Natural killer cell treated with Interleukin-12 subunit alpha and Interleukin-12 subunit beta and Interleukin-15 and Interleukin-18, amount 100 ng/mL, for 72 hours (primary cell): ENCODE data around the gene GLO1. TPM values are rescaled to one million over a fixed set of nuclear protein-coding genes. Genes with fewer than 3 reads are reported as not detected.
"Not testable (repeated sequence)": the region's sequence is repeated elsewhere in the genome, so short reads cannot be mapped to it uniquely, and the experiment has no call there.

Experiments
- ATAC-seq, 2 donors: fragments of 150-1000 bp; cut with Tn5 transposase in 1 of 2; sonication (Bioruptor Pico), chemical (Tn5 transposase) in 1 of 2; 2 replicates each; pipeline ENCODE4 v1.10.0; 2021
- DNase-seq: peaks from one replicate; pipeline ENCODE4 v3.0.0; 2022; ENCODE audit warnings: low spot score
- H3K27ac Mint-ChIP-seq, 2 donors: 1 replicate in 1 of 2; 2 replicates in 1 of 2; pipeline ENCODE4 v1.8.0; 2022; ENCODE audit warnings: mixed read lengths in 2 of 2, mild to moderate bottlenecking in 1 of 2, moderate library complexity in 1 of 2
- H3K27me3 Mint-ChIP-seq, 2 donors: 1 replicate in 1 of 2; 2 replicates in 1 of 2; pipeline ENCODE4 v1.8.0; 2022; ENCODE audit warnings: mixed read lengths in 2 of 2
- H3K36me3 Mint-ChIP-seq: one replicate; pipeline ENCODE4 v1.8.0; 2022; ENCODE audit warnings: mixed read lengths
- H3K4me1 Mint-ChIP-seq, 2 donors: 1 replicate in 1 of 2; 2 replicates in 1 of 2; pipeline ENCODE4 v1.8.0; 2022; ENCODE audit warnings: low read depth in 2 of 2, mixed read lengths in 2 of 2, mild to moderate bottlenecking in 1 of 2
- H3K4me3 Mint-ChIP-seq: one replicate; pipeline ENCODE4 v1.8.0; 2022; ENCODE audit warnings: mixed read lengths
- H3K9me3 Mint-ChIP-seq: 2 replicates; pipeline ENCODE4 v1.8.0; 2022; ENCODE audit warnings: mixed read lengths
- total RNA-seq, 2 donors: library from RNA; stranded (reverse); gene quantifications; one replicate each; pipeline ENCODE4 v1.2.3, GENCODE V29; 2022

GLO1 gene
- total RNA-seq, 2 donors from 2014 or later: 83.4 to 127 TPM

DNA sequence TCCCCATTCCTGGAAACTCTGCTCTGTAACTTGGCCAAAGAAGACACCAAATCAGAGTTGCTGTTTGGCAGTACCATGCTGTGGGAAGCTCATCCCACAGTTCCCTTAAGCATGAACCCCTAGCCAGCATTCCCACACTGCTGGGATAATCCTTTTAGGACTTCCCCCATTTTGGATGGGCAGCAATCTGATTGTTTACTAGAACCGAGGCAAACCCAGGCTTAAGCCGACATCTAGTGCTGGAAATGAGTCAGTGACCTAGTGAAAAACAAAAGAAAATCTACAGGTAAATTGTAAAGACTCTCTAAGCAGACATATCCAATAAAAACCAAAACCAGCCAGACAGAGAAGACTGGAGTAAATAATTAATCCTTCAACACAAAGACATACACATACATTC lies 17.4 kb upstream of the GLO1 start:
- no peak overlapping the region for H3K27ac Mint-ChIP-seq
- no peak for DNase-seq
- no peak for ATAC-seq
- H3K4me1 Mint-ChIP-seq: peaks cover 6 to 8% of the 10 kb centered on the region in 2 donors
- no peak overlapping the region for H3K4me3 Mint-ChIP-seq
- peaks cover 26% of the 10 kb centered on the region in 2 donors for H3K27me3 Mint-ChIP-seq
- H3K36me3 Mint-ChIP-seq: peaks cover 13% of the 10 kb centered on the region
- peaks cover 7% of the 10 kb centered on the region for H3K9me3 Mint-ChIP-seq

DNA sequence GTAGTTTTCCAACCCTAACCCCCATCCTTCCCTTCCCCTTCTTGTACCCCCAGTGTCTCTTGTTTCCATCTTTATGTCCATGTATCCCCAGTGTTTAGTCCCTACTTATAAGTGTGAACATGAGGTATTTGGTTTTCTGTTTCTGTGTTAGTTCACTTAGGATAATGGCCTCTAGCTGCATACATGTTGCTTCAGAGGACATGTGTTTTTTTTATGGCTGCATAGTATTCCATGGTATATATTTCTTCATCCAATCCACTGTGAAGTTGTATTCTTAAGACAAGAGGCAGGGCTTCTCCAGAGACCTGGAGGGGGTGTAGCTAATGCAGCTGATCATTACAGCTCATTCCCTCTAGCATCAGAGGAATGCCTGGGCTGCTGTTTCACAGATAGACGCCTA lies 16.4 kb upstream of the GLO1 start:
- no peak overlapping the region for H3K4me3 Mint-ChIP-seq
- peaks cover 7% of the 10 kb centered on the region for H3K9me3 Mint-ChIP-seq
- H3K4me1 Mint-ChIP-seq: peaks cover 9 to 10% of the 10 kb centered on the region in 2 donors
- no peak overlapping the region for H3K27ac Mint-ChIP-seq
- ATAC-seq (no peak), DNase-seq (no peak)
- H3K27me3 Mint-ChIP-seq: peaks cover 26% of the 10 kb centered on the region in 2 donors
- H3K36me3 Mint-ChIP-seq: peaks cover 13% of the 10 kb centered on the region

DNA sequence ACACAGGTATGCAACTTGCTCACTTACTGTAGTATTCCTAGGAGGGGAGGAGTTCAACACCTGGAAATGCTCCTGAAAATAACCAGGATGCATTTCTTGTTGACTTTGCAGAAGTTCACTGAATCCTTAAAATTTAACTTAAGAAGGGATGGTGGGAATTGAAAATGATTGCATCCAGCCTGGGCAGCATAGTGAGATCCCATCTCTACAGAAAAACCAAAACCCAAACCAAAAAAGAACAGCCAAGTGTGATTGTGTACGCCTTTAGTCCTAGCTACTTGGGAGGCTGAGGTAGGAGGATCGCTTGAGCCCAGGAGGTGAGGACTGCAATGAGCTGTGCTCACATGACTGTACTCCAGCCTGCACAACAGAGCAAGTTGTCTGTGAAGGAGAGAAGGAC lies 13.9 kb upstream of the GLO1 start:
- DNase-seq (no peak), ATAC-seq (no peak)
- H3K27ac Mint-ChIP-seq: peak overlapping the region; percentile 2 to 20
- H3K9me3 Mint-ChIP-seq: peaks cover 7% of the 10 kb centered on the region
- peaks cover 22 to 25% of the 10 kb centered on the region in 2 donors for H3K4me1 Mint-ChIP-seq
- peaks cover 26% of the 10 kb centered on the region in 2 donors for H3K27me3 Mint-ChIP-seq
- H3K4me3 Mint-ChIP-seq: no peak overlapping the region
- H3K36me3 Mint-ChIP-seq: peaks cover 13% of the 10 kb centered on the region

DNA sequence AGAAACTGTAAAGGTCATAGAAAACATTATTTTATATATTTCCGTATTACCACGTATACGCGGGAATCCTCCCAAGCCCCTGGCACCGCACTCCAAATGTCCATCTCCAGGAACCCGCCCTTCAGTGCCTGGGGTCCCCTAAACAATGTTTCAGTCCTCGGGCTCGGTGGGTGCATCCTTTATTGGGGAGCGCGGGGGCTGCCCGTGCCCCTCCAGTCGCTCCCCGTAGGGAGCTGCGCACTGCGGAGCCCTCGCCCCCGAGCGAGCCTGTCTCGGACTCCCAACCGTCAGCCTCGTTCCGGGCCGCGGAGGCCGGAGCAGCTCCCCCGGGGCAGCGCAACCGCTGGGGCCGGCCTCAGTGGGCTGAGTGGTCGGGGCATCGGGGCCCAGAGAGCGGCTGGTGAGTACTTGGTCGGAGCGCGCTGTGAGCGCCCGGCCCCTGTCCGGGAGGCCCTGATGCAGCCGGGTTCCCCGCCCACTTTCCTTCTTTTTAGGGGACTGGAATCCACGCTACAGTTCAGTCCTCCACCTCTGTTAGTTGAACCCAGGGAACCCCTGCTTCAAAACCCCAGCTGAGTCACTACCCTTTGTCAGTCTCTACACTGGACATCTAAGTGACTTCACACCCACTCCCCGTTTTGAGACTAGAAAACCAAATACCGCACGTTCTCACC lies 12.2 kb upstream of the GLO1 start, which contains the start of gene DNAH8:
TSS of gene DNAH8 (plus strand) at position 296 of the 674 bp plus-strand sequence. CDS start 7,499 bp downstream, outside the sequence.
- Mint-ChIP-seq H3K36me3 (peaks cover 5% of the 10 kb centered on the region), H3K27me3 (peaks cover 16 to 18% of the 10 kb centered on the region in 2 donors), H3K27ac (peak within 1 kb of the TSS; percentile 88), H3K9me3 (peaks cover 3% of the 10 kb centered on the region), H3K4me3 (peak within 1 kb of the TSS; percentile 72), H3K4me1 (peaks cover 25 to 32% of the 10 kb centered on the region in 2 donors)
- ATAC-seq: peak; percentile 65 to 81
- no peak for DNase-seq

DNA sequence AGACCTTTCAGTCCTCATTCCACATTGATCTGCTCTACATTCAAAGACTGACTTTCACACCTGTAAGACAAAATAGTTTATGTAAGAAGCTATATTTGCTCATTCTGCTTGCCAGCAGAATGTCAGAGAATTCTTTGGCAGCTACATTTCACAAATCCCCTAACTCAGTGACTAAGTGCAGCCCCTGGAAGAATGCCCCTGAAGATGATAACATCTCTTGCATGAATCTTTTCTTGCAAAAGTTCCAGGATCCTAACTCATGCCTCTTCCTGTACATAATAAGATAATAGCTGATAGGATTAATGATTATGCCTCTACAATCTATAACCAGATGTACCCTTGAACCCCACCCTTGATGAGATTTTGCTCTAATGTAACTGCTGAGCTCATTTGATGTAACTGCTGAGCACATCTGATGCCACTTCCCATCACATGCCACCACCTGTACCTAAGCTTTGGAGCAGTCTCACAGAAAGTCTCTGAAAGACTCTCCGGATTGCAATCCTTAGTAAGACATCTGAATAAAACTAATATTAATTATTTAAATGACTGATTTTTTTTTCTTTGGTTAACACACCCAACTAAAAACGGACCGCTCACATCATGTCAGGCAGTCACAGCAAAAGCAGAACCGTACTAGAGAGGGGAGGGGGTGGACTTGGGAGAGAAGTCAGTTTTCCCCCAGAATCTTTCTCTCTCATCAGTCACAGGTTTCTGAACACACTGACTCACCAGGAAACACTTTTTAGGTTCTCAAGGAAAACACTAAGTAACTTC lies 11.5 kb upstream of the GLO1 start:
- peaks cover 19 to 21% of the 10 kb centered on the region in 2 donors for H3K27me3 Mint-ChIP-seq
- peaks cover 5% of the 10 kb centered on the region for H3K36me3 Mint-ChIP-seq
- peaks cover 3% of the 10 kb centered on the region for H3K9me3 Mint-ChIP-seq
- peak in 1 of 2 donors; percentile 57 for ATAC-seq
- peak overlapping the region; percentile 88 for H3K27ac Mint-ChIP-seq
- H3K4me3 Mint-ChIP-seq: peak overlapping the region; percentile 72
- peaks cover 25 to 39% of the 10 kb centered on the region in 2 donors for H3K4me1 Mint-ChIP-seq
- no peak for DNase-seq

DNA sequence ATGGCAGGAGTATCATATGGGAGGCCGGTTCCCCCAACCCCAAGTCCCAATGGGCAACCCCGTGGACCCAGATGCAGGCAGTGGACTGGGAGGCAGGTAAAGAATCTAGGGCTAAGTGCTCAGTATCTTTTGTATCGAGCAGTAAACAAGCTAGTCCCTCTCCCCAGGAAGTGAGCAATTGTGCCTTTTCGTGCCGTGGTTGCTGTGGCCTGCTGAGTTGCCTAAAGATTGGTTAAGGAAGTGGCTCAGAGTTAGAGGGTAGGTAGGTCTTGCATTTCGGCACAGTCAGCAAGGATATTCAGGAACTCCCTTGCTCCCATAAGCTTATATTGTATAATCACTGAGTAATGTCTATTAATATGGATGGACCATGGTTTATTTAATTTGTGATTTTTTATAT lies 10.9 kb upstream of the GLO1 start:
- ATAC-seq: peak; percentile 90 to 92
- Mint-ChIP-seq H3K4me3 (peak overlapping the region; percentile 72), H3K4me1 (peaks cover 25 to 41% of the 10 kb centered on the region in 2 donors), H3K9me3 (peaks cover 3% of the 10 kb centered on the region), H3K27ac (peak overlapping the region; percentile 88), H3K36me3 (peaks cover 5% of the 10 kb centered on the region), H3K27me3 (peaks cover 16 to 17% of the 10 kb centered on the region in 2 donors)
- DNase-seq: peak; percentile 77

DNA sequence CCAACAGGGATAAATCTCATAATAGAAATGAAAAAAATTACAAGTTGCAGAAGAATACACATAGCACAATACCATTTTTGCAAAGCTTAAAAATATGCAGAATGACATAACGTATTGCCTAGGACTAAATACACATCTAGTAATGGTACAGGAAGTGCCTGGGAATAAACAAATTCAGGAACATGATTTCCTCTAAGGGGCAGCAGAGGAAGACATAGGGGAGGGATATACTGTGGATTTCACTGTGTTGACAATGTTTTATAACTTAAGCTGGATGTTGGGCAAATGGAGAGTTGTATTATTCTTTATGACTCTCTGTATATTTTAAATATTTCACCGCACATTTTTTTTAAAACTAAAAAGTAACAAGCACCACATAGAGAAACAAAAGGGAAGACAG lies 5.6 kb upstream of the GLO1 start:
- no peaks in the 10 kb centered on the region for H3K9me3 Mint-ChIP-seq
- DNase-seq: no peak
- H3K36me3 Mint-ChIP-seq: no peaks in the 10 kb centered on the region

DNA sequence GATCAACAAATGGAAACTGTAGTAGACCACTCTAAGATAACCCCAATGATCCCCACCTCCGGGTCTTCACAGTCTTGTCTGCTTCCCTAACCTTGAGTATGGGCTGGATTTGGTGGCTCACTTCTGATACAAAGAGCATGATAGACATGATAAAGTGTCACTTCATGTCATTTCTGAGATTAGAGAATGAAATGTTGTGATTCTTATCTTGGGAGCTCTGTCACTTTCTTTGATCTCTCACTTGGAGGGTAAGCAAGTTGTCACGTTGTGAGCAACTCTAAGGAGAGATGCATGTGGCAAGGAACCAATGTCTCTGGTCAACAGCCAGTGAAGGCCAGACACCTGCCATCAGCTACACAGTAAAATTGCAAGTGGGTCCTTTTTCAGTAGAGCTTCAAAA lies 3.0 kb upstream of the GLO1 start:
- ATAC-seq (no peak), DNase-seq (no peak)
- Mint-ChIP-seq H3K36me3 (peaks cover 6% of the 10 kb centered on the region), H3K27me3 (peaks cover 15 to 16% of the 10 kb centered on the region in 2 donors), H3K4me3 (no peak overlapping the region), H3K27ac (no peak overlapping the region), H3K9me3 (no peaks in the 10 kb centered on the region), H3K4me1 (peaks cover 11 to 33% of the 10 kb centered on the region in 2 donors)

More for the DNA sequence above, 5.6 kb upstream of the GLO1 start:
- H3K27me3 Mint-ChIP-seq: peaks cover 15 to 16% of the 10 kb centered on the region in 2 donors
- H3K4me1 Mint-ChIP-seq: peaks cover 7 to 23% of the 10 kb centered on the region in 2 donors
- no peak overlapping the region for H3K27ac Mint-ChIP-seq
- ATAC-seq: no peak
- H3K4me3 Mint-ChIP-seq: no peak overlapping the region

DNA sequence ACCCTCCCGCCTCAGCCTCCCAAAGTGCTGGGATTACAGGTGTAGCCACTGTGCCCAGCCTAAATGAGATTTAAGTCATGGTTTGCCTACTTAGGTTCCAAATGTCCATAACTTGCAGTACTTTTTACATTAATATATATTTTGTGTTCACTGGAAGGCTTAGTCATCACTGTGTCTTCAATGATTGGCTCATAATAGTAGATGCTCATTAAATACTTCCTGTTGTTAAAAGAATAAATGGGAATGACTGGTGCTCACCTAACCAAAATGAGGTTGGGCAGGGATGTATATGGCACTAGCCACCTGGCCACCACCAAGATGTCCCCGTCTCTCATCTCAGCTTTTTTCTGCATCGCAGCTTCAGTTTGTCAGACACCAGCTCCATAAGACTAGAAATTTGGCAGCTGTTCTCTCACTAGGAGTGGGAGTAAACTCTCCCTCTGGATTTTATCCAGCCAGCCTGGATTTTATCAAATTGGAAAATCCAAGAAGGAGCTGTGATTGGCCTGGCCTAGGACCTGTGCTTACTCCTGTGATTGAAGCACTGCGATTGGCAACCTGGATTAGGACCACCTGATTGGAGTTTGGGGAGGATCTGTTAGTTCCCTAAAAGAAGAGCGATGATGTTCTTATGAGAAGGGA lies 1.1 kb upstream of the GLO1 start:
- no peak overlapping the region for H3K4me3 Mint-ChIP-seq
- H3K9me3 Mint-ChIP-seq: peaks cover 9% of the 10 kb centered on the region
- H3K27me3 Mint-ChIP-seq: peaks cover 8 to 10% of the 10 kb centered on the region in 2 donors
- H3K36me3 Mint-ChIP-seq: peaks cover 18% of the 10 kb centered on the region
- no peak overlapping the region for H3K27ac Mint-ChIP-seq
- ATAC-seq (no peak), DNase-seq (no peak)
- H3K4me1 Mint-ChIP-seq: peaks cover 18 to 31% of the 10 kb centered on the region in 2 donors

DNA sequence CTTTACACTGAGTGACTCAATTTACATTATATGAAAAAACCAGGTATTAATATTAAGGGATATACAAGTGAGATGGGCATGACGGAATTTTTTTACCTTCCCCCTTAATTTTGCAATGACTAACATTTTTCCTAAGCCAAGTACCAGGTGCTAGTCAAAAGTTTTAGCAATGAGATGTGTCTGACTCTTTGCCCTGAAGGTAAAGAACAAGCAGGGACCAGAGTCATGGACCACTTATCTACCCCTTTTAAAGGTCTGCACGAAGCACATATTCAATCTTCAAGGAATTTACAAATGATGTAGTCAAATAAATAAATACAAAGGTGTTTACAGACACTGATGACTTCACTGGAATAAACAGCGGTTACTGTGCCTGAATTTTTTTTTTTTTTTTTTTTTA lies 1.4 kb downstream of the GLO1 start:
- Mint-ChIP-seq H3K27me3 (no peaks in the 10 kb centered on the region), H3K4me3 (peak overlapping the region; percentile 94), H3K27ac (peak overlapping the region; percentile 82 to 91), H3K4me1 (peaks cover 29 to 50% of the 10 kb centered on the region in 2 donors), H3K36me3 (peaks cover 23% of the 10 kb centered on the region), H3K9me3 (peaks cover 9% of the 10 kb centered on the region)
- ATAC-seq (no peak), DNase-seq (no peak)

DNA sequence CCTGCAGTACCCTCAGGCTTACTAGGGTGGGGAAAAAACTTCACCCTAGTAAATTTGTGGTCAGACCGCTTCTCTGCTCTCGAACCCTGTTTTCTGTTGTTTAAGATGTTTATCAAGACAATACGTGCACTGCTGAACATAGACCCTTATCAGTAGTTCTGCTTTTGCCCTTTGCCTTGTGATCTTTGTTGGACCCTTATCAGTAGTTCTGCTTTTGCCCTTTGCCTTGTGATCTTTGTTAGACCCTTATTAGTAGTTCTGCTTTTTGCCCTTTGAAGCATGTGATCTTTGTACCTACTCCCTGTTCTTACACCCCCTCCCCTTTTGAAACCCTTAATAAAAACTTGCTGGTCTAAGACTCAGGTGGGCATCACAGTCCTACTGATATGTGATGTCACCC lies 3.2 kb downstream of the GLO1 start:
- not testable (repeated sequence) for ATAC-seq, H3K27ac Mint-ChIP-seq, H3K9me3 Mint-ChIP-seq, DNase-seq, H3K27me3 Mint-ChIP-seq
- peaks cover 35 to 60% of the 10 kb centered on the region in 2 donors for H3K4me1 Mint-ChIP-seq
- H3K36me3 Mint-ChIP-seq: peaks cover 29% of the 10 kb centered on the region
- H3K4me3 Mint-ChIP-seq: peak overlapping the region; percentile 23

DNA sequence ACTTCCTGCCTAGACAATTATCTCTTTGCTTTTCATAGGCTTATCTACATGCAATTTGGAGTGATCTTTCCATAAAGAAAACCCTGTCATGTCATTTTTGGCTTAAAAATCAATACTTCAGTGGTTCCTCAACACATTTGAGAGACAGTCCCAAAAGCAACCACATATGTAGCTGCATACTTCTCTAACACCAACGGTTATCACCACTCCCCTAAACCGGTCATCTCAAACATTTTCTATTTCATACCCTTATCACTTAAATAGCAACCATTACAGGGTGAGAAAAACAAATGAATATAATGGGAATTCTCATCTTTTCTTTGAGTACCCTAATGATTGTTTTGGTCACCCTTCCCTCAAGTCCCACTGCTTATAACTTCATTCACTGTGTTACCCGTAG lies 5.1 kb downstream of the GLO1 start:
- H3K27me3 Mint-ChIP-seq: no peaks in the 10 kb centered on the region
- peaks cover 9% of the 10 kb centered on the region for H3K9me3 Mint-ChIP-seq
- H3K4me3 Mint-ChIP-seq: peak overlapping the region; percentile 47
- H3K27ac Mint-ChIP-seq: peak overlapping the region in 1 of 2 donors; percentile 40
- ATAC-seq (peak in 1 of 2 donors; percentile 57), DNase-seq (no peak)
- peaks cover 37 to 56% of the 10 kb centered on the region in 2 donors for H3K4me1 Mint-ChIP-seq
- peaks cover 29% of the 10 kb centered on the region for H3K36me3 Mint-ChIP-seq

DNA sequence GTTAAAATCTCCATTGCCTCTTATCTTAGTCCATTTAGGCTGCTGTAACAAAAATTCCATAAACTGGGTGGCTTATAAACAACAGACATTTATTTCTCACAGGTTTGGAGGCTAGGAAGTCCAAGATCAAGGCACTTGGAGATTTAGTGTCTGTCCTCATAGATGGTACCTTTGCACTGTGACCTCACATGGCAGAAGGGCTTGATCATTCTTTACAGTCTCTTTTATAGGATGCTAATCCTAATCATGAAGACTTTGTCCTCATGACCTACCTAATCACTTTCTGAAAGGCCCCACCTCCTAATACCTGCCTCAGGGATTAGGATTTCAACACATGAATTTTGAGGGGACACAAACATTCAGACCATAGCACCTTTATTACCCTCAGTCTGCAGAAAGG lies 6.6 kb downstream of the GLO1 start:
- ATAC-seq (no peak), DNase-seq (no peak)
- Mint-ChIP-seq H3K27me3 (no peaks in the 10 kb centered on the region), H3K9me3 (peaks cover 9% of the 10 kb centered on the region), H3K36me3 (peaks cover 23% of the 10 kb centered on the region), H3K4me3 (peak overlapping the region; percentile 25), H3K27ac (peak overlapping the region; percentile 11 to 53), H3K4me1 (peaks cover 28 to 52% of the 10 kb centered on the region in 2 donors)
